GM23338 (cell line): ENCODE results near the gene BCL7C. TPM values are rescaled to one million over a fixed set of nuclear protein-coding genes. Genes with fewer than 3 reads are reported as not detected.

Experiments
- ATAC-seq: fragments of 200-7000 bp; cut with Tn5 transposase; 3 replicates; pipeline ENCODE4 v1.9.1; 2020
- DNase-seq: peaks from one replicate; pipeline ENCODE4 v3.0.0-alpha.2; 2015; ENCODE audit warnings: low spot score
- H2AFZ ChIP-seq: fragments of 200-600 bp; sonication (generic); 2 replicates; pipeline ENCODE4 v1.8.0; 2016; ENCODE audit warnings: antibody characterized with exemption, mild to moderate bottlenecking, moderate library complexity
- H3F3A ChIP-seq: fragments of 200-600 bp; sonication (generic); replicated peaks from 2 replicates; pipeline ENCODE4 v1.8.0; 2017; ENCODE audit warnings: antibody characterized with exemption, mixed run types, low read depth
- H3K27ac ChIP-seq: fragments of 200-600 bp; sonication (generic); 2 replicates; pipeline ENCODE4 v1.6.1; 2016; ENCODE audit warnings: low read depth
- H3K27me3 ChIP-seq: fragments of 200-600 bp; sonication (generic); 2 replicates; pipeline ENCODE4 v1.8.0; 2016; ENCODE audit warnings: mild to moderate bottlenecking, mixed run types, moderate library complexity; ENCODE audit not compliant: insufficient read depth
- H3K36me3 ChIP-seq: fragments of 200-600 bp; sonication (generic); 2 replicates; pipeline ENCODE4 v1.8.0; 2016; ENCODE audit warnings: mild to moderate bottlenecking; ENCODE audit not compliant: insufficient read depth
- H3K4me1 ChIP-seq: fragments of 200-600 bp; sonication (generic); 2 replicates; pipeline ENCODE4 v1.8.0; 2016; ENCODE audit warnings: mild to moderate bottlenecking, moderate library complexity; ENCODE audit not compliant: insufficient read depth
- H3K4me2 ChIP-seq: fragments of 200-600 bp; sonication (generic); 2 replicates; pipeline ENCODE4 v1.7.1; 2017; ENCODE audit warnings: mixed run types
- H3K4me3 ChIP-seq: fragments of 200-600 bp; sonication (generic); 2 replicates; pipeline ENCODE4 v1.6.1; 2016; ENCODE audit warnings: mixed run types
- H3K79me2 ChIP-seq: fragments of 200-600 bp; sonication (generic); replicated peaks from 2 replicates; pipeline ENCODE4 v1.8.0; 2017; ENCODE audit warnings: mild to moderate bottlenecking; ENCODE audit not compliant: insufficient read depth
- H3K9me2 ChIP-seq: fragments of 200-600 bp; sonication (generic); 2 replicates; pipeline ENCODE4 v1.8.0; 2017; ENCODE audit not compliant: insufficient read depth
- H4K20me1 ChIP-seq: fragments of 200-600 bp; sonication (generic); replicated peaks from 2 replicates; pipeline ENCODE4 v1.8.0; 2017; ENCODE audit warnings: mild to moderate bottlenecking; ENCODE audit not compliant: insufficient read depth
- H3K27ac Mint-ChIP-seq: 2 replicates; pipeline ENCODE4 v1.8.0; 2020; ENCODE audit warnings: inconsistent platforms, mild to moderate bottlenecking, moderate library complexity, mixed read lengths
- H3K27me3 Mint-ChIP-seq: 3 replicates; pipeline ENCODE4 v1.8.0; 2022; ENCODE audit warnings: low read depth, mild to moderate bottlenecking, moderate library complexity, mixed read lengths, inconsistent platforms; ENCODE audit not compliant: insufficient read depth, poor library complexity
- H3K36me3 Mint-ChIP-seq: 3 replicates; pipeline ENCODE4 v1.8.0; 2021; ENCODE audit warnings: low read depth, mild to moderate bottlenecking, inconsistent platforms, moderate library complexity, mixed read lengths
- H3K4me1 Mint-ChIP-seq: 3 replicates; pipeline ENCODE4 v1.8.0; 2020; ENCODE audit warnings: mild to moderate bottlenecking, inconsistent platforms, mixed read lengths
- H3K4me3 Mint-ChIP-seq: 3 replicates; pipeline ENCODE4 v1.8.0; 2021; ENCODE audit warnings: moderate library complexity, mild to moderate bottlenecking, inconsistent platforms, mixed read lengths
- H3K9me3 Mint-ChIP-seq: 3 replicates; pipeline ENCODE4 v1.8.0; 2020; ENCODE audit warnings: moderate library complexity, mild to moderate bottlenecking, inconsistent platforms, mixed read lengths
- CREB1 ChIP-seq: fragments of 250-450 bp; sonication (Bioruptor Pico); IDR thresholded peaks from 2 replicates; pipeline ENCODE4 v1.5.0; 2020; ENCODE audit warnings: low read depth, mild to moderate bottlenecking, moderate library complexity
- ETS1 ChIP-seq: IDR thresholded peaks from 2 replicates; pipeline ENCODE4 v1.6.1; 2016; ENCODE audit warnings: antibody characterized with exemption
- EZH2phosphoT487 ChIP-seq: fragments of 200-600 bp; sonication (generic); IDR thresholded peaks from one replicate; pipeline ENCODE4 v1.8.1; 2018; ENCODE audit warnings: antibody characterized with exemption; ENCODE audit not compliant: unreplicated experiment
- JUNB ChIP-seq: IDR thresholded peaks from one replicate; pipeline ENCODE4 v1.6.1; 2016; ENCODE audit warnings: antibody characterized with exemption; ENCODE audit not compliant: unreplicated experiment
- POLR2AphosphoS5 ChIP-seq: IDR thresholded peaks from 2 replicates; pipeline ENCODE4 v1.6.1; 2016; ENCODE audit warnings: antibody characterized with exemption, low read depth
- REST ChIP-seq: IDR thresholded peaks from one replicate; pipeline ENCODE4 v1.6.1; 2018; ENCODE audit warnings: antibody characterized with exemption; ENCODE audit not compliant: unreplicated experiment
- ZNF331 ChIP-seq: fragments of 250-450 bp; sonication (Bioruptor Pico); IDR thresholded peaks from 2 replicates; pipeline ENCODE4 v1.5.0; 2020; ENCODE audit warnings: low read depth, mild to moderate bottlenecking, moderate library complexity
- ZNF462 ChIP-seq: fragments of 250-450 bp; sonication (Bioruptor Pico); IDR thresholded peaks from 2 replicates; pipeline ENCODE4 v1.5.0; 2020; ENCODE audit warnings: mild to moderate bottlenecking, moderate library complexity
- polyA plus RNA-seq: library from polyadenylated mRNA; unstranded; fragments of >200 nt; fragmentation: Nextera tagmentation; extraction: Ambion mirVana; gene quantifications from 2 replicates; pipeline ENCODE4 v1.2.1, GENCODE V29; 2016
- total RNA-seq: library from RNA; depleted of rRNA; stranded (reverse); fragments of >200 nt; shearing (Covaris generic); gene quantifications from 2 replicates; pipeline ENCODE4 v1.2.3, GENCODE V29; 2014

Gene BCL7C
- total and polyA plus RNA-seq, 2 experiments from 2014 or later: 17.5 to 22.1 TPM

- Histone ChIP-seq H3F3A (0 out of 2 replicates have a peak, but pooled peaks cover 5% of the 10 kb centered on the region), H3K27ac (no peak overlapping the region), H3K4me2 (peak overlapping the region; percentile 48; the same call in 1 of the 2 replicates), H2AFZ (no peak overlapping the region), H3K9me2 (no peaks in the 10 kb centered on the region), H3K4me3 (peak overlapping the region; percentile 20; the same call in 1 of the 2 replicates), H3K27me3 (no peaks in the 10 kb centered on the region), H3K4me1 (peaks cover 9% of the 10 kb centered on the region; the same call in 1 of the 2 replicates), H3K36me3 (peaks cover 27% of the 10 kb centered on the region), H4K20me1 (peaks cover 4% of the 10 kb centered on the region; the same call in 1 of the 2 replicates), H3K79me2 (peaks cover 18% of the 10 kb centered on the region)
- peak overlapping the region; percentile 70; the same call in 1 of the 2 replicates for H3K27ac Mint-ChIP-seq
- no peak for TF ChIP-seq CREB1 (CRISPR knock-in tag)
- peak; percentile 92 for TF ChIP-seq ETS1
- peak; percentile 41 for TF ChIP-seq POLR2AphosphoS5
- TF ChIP-seq EZH2phosphoT487: no peak
- TF ChIP-seq JUNB: no peak
- no peak for TF ChIP-seq ZNF331 (CRISPR knock-in tag)
- H3K36me3 Mint-ChIP-seq: peaks cover 41% of the 10 kb centered on the region
- DNase-seq: peak; percentile 85
- no peaks in the 10 kb centered on the region for H3K9me3 Mint-ChIP-seq
- H3K27me3 Mint-ChIP-seq: peaks cover 4% of the 10 kb centered on the region
- ATAC-seq: peak; percentile 72
- H3K4me1 Mint-ChIP-seq: peaks cover 11% of the 10 kb centered on the region
- peak overlapping the region; percentile 30; the same call in 1 of the 3 replicates for H3K4me3 Mint-ChIP-seq
Observed at GRCh38 chr16:30927789-30928378, 34.0 kb upstream of the BCL7C start.

- no peak overlapping the region for H2AFZ ChIP-seq
- no peaks in the 10 kb centered on the region for H3K9me2 ChIP-seq
- no peak for DNase-seq
- Mint-ChIP-seq H3K4me1 (peaks cover 11% of the 10 kb centered on the region), H3K36me3 (peaks cover 34% of the 10 kb centered on the region), H3K27ac (no peak overlapping the region), H3K9me3 (no peaks in the 10 kb centered on the region), H3K4me3 (0 out of 3 replicates have a peak overlapping the region, but pooled peaks have one; percentile 18), H3K27me3 (peaks cover 6% of the 10 kb centered on the region)
- H3K4me2 ChIP-seq: peak overlapping the region; percentile 48; the same call in 1 of the 2 replicates
- no peak for ATAC-seq
- H4K20me1 ChIP-seq: peaks cover 4% of the 10 kb centered on the region; the same call in 1 of the 2 replicates
- H3K4me3 ChIP-seq: peak overlapping the region; percentile 20; the same call in 1 of the 2 replicates
- H3K27ac ChIP-seq: 0 out of 2 replicates have a peak overlapping the region, but pooled peaks have one; percentile 19
- H3K36me3 ChIP-seq: peaks cover 23% of the 10 kb centered on the region
- H3K79me2 ChIP-seq: peaks cover 18% of the 10 kb centered on the region
- peaks cover 9% of the 10 kb centered on the region; the same call in 1 of the 2 replicates for H3K4me1 ChIP-seq
- no peaks in the 10 kb centered on the region for H3K27me3 ChIP-seq
- 0 out of 2 replicates have a peak, but pooled peaks cover 5% of the 10 kb centered on the region for H3F3A ChIP-seq
- TF ChIP-seq REST: no peak
- TF ChIP-seq CREB1 (CRISPR knock-in tag): no peak
- no peak for TF ChIP-seq ZNF462 (CRISPR knock-in tag)
Observed at GRCh38 chr16:30926937-30927788, 33.3 kb upstream of the BCL7C start.
